GM21360 (cell line): ENCODE data around the gene CHRM5.

Experiments used
- ATAC-seq: cut with Tn5 transposase; IDR thresholded peaks from one replicate; pipeline ENCODE4 v1.9.1; 2021; ENCODE audit warnings: mild to moderate bottlenecking, moderate library complexity; ENCODE audit not compliant: unreplicated experiment

CHRM5 gene

DNA sequence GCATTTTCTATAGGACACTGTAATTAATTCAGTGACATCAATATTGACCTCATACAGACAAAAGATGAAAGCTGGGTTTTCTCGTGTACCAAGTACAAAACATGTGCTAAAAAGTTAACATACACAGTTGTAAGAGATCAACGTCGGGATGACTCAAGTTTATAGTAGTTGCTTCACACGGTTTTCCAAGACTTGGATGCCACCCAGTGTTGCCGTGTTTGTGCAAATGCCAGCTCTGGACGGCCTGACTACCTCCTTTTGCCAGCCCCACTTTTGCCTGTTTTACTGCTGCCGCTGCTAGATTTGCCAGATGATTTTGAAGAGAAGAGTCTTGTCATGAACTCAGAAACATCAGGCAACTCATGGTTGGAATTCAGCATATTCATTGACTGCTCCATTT is 115.8 kb downstream of the CHRM5 start:
- ATAC-seq = no peak

- no peak for ATAC-seq
Measured at GRCh38 chr15:34085746-34086145, 117.4 kb downstream of the CHRM5 start.

- no peak for ATAC-seq
Measured at GRCh38 chr15:34099914-34100313, 131.6 kb downstream of the CHRM5 start.

- ATAC-seq = peak; percentile 94
Measured at GRCh38 chr15:34101366-34102174, 133.3 kb downstream of the CHRM5 start, which contains the start of the genes EMC7 and PGBD4. Gene EMC7 (minus strand): TSS chr15:34101862. CDS start chr15:34101839, 23 bp downstream. Gene PGBD4 (plus strand): TSS chr15:34102083. CDS start chr15:34102532, 449 bp downstream.

- peak; percentile 19 for ATAC-seq
Measured at GRCh38 chr15:34102175-34102925, 134.1 kb downstream of the CHRM5 start.

DNA sequence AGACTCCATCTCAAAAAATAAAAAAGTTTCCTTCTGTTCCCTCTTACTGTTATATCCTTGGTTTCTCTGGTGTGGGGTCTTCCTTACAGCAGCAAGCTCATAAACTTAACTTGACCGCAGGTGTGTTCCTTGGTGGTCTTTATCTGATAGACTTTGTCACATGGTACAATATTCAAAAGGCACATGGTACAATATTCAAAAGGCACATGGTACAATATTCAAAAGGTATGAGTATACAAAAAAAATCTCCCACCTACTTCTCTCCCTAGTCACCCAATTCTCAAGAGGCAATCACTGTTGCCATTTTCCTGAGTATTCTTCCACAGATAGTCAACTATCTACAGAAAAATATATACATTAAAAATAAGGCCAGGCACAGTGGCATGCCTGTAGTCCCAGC is 138.1 kb downstream of the CHRM5 start:
- no peak for ATAC-seq

DNA sequence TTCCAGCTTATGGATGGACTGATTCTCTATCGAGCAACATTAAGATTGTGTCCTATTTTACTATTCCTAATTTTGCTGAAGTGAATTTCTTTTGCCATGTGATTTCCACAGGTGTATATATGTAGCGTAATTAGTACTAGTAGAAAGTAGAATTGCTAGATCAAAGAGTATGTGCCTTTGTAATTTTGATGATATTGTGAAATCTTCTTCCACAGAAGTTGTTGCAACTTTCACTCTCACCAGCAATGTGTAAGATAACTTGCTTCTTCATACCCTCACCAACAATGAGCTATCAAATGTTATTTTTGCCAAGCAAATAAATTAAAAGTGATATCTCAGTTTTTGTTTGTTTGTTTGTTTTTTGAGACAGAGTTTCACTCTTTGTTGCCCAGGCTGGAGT is 139.0 kb downstream of the CHRM5 start:
- no peak for ATAC-seq

DNA sequence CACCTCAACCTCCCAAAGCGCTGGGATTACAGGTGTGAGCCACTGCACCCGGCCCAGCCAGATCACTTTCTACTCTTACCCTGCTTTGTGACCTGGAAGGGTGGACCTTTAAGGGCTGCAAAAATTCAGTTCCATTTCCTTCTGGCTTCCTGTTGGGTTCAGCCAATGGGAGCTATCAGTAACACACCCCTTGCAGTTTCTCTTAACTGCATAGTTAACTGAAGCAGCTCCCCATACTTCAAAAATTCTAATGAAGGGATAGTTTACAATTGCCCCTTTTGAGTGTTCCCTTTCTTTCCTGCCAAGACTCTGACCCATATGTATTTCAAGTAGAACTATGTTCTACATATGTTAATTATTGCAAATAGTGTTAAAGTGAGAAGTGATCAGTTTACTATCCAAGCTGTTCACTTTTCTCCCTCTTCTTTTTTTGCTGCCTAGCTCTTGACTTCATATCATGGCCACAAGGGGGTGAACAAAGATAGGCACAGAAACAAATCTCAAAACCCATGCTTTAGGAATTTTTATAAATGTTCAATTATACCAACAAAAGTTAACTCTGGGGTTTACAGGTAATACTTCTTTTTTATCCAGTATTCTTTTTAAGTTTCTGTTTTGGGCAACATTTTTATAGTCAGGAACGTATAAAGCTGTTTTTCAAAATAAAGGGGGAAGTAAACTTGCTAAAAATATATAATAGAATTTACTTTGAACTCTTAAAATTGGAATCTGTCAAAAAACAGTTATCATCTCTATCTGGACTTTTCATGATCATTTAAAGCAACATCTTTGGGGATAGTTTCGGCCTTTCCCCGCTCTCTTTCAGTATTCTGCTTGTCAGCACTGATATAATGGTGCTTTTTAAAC is 141.7 kb downstream of the CHRM5 start:
- ATAC-seq = no peak

DNA sequence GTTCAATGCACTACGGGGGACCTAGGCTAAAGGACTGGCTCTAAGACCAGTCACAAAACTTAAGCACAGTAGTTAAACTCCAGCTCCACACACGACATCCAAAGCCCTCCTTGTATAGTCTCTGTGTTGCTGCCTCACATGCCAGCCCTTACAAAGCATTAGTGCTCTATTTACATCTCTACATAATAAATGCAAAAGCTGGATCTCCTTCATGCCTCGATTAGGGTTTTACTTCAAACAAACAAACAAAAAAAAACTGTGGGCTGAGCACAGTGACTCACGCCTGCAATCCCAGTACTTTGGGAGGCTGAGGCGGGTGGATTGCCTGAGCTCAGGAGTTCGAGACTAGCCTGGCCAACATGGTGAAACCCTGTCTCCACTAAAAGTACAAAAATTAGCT is 143.2 kb downstream of the CHRM5 start:
- no peak for ATAC-seq

GRCh38 chr15:34114215-34114614 is 145.9 kb downstream of the CHRM5 start:
- no peak for ATAC-seq

GRCh38 chr15:34114739-34115138 is 146.4 kb downstream of the CHRM5 start:
- no peak for ATAC-seq

GRCh38 chr15:34116620-34117019 is 148.3 kb downstream of the CHRM5 start:
- ATAC-seq = no peak
